IPS DF 6.9 (cell line): ENCODE results near the gene GPR146.
A peak's percentile ranks its signal among the peaks of the same experiment; 100 is the strongest.

Source experiments
- DNase-seq: peaks from one replicate; pipeline ENCODE4 v3.0.0-alpha.2; 2013; ENCODE audit warnings: low read depth, low spot score
- H3K27ac ChIP-seq: one replicate; pipeline ENCODE4 v1.5.1; 2013; ENCODE audit warnings: low read length, control low read depth
- H3K27me3 ChIP-seq: 2 replicates; pipeline ENCODE4 v1.6.1; 2013; ENCODE audit warnings: mild to moderate bottlenecking, low read length; ENCODE audit not compliant: control insufficient read depth, insufficient read depth
- H3K36me3 ChIP-seq: 2 replicates; pipeline ENCODE4 v1.6.1; 2013; ENCODE audit warnings: low read length; ENCODE audit not compliant: control insufficient read depth, insufficient read depth
- H3K4me1 ChIP-seq: 2 replicates; pipeline ENCODE4 v1.6.1; 2013; ENCODE audit warnings: low read length; ENCODE audit not compliant: control insufficient read depth, insufficient read depth
- H3K4me3 ChIP-seq: 2 replicates; pipeline ENCODE4 v1.5.1; 2013; ENCODE audit warnings: mild to moderate bottlenecking, low read length
- H3K9me3 ChIP-seq: 2 replicates; pipeline ENCODE4 v1.6.1; 2013; ENCODE audit warnings: low read length, inconsistent platforms; ENCODE audit not compliant: control insufficient read depth, insufficient read depth
- WGBS: extraction: QIAGEN DNeasy Blood & Tissue Kit; methylation state at CpG from one replicate; pipeline ENCODE4 v1.1.7; 2013; ENCODE audit warnings: mixed read lengths, missing lambda C conversion rate; ENCODE audit not compliant: insufficient read length, insufficient coverage; 5-methylcytosine and 5-hydroxymethylcytosine counted together

Gene GPR146

GRCh38 chr7:1055491-1055955 is 11.2 kb downstream of the GPR146 start:
- no peaks in the 10 kb centered on the region for H3K27me3 ChIP-seq
- peaks cover 5% of the 10 kb centered on the region; the same call in 1 of the 2 replicates for H3K36me3 ChIP-seq
- no peak overlapping the region for H3K4me3 ChIP-seq
- no peak overlapping the region for H3K27ac ChIP-seq
- no CpG with 5 or more reads among the region's 15 CpGs for WGBS
- H3K4me1 ChIP-seq: peaks cover 13% of the 10 kb centered on the region
- no peak for DNase-seq
- no peaks in the 10 kb centered on the region for H3K9me3 ChIP-seq

- no peaks in the 10 kb centered on the region for H3K9me3 ChIP-seq
- WGBS: no CpG with 5 or more reads among the region's 36 CpGs
- peaks cover 5% of the 10 kb centered on the region; the same call in 1 of the 2 replicates for H3K36me3 ChIP-seq
- peaks cover 16% of the 10 kb centered on the region for H3K4me1 ChIP-seq
- no peak overlapping the region for H3K4me3 ChIP-seq
- H3K27me3 ChIP-seq: no peaks in the 10 kb centered on the region
- DNase-seq: no peak
- H3K27ac ChIP-seq: no peak overlapping the region
These were observed 11.8 kb downstream of the GPR146 start for GRCh38 chr7:1055956-1056784.

DNA sequence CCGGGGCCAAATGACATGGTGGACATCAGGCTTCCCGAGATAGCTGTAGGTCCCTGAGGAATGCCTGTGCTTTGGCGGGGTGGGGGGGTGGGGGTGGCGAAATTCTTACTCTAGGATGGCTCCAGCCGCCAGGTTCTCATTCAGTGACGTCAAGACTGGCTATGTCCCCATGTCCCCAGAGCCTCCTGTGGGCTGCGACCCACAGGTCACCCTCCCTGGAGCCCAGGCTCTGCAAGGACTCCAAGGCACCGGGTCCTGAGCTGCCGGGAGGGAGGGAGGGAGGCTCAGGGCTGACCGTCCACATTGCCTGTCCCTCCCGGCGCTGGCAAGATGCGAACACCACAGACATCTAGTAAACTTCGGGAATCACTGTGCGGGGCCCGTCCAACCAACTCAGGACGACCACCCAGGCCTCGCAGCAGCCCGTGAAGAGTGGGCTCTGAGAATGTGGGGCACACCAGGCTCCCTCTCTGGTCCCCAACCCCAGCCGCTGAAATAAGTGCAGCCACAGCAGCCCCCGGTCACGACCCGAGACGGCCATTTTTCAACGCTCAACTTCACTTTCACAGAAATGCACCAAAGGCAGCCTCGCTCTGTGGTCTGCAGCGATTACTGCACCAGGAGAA is 12.6 kb downstream of the GPR146 start:
- H3K4me1 ChIP-seq: peaks cover 16% of the 10 kb centered on the region

GRCh38 chr7:1057416-1058291 is 13.3 kb downstream of the GPR146 start:
- H3K4me1 ChIP-seq: peaks cover 11% of the 10 kb centered on the region

More for the DNA sequence above, 12.6 kb downstream of the GPR146 start:
- Histone ChIP-seq H3K36me3 (peaks cover 5% of the 10 kb centered on the region; the same call in 1 of the 2 replicates), H3K27me3 (no peaks in the 10 kb centered on the region), H3K27ac (no peak overlapping the region), H3K4me3 (no peak overlapping the region), H3K9me3 (no peaks in the 10 kb centered on the region)
- no CpG with 5 or more reads among the region's 27 CpGs for WGBS
- no peak for DNase-seq

DNA sequence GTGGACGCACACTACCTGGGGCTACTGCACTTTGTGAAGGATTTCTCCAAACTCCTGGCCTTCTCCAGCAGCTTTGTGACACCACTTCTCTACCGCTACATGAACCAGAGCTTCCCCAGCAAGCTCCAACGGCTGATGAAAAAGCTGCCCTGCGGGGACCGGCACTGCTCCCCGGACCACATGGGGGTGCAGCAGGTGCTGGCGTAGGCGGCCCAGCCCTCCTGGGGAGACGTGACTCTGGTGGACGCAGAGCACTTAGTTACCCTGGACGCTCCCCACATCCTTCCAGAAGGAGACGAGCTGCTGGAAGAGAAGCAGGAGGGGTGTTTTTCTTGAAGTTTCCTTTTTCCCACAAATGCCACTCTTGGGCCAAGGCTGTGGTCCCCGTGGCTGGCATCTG is 14.0 kb downstream of the GPR146 start:
- Histone ChIP-seq H3K9me3 (no peaks in the 10 kb centered on the region), H3K4me1 (peaks cover 10% of the 10 kb centered on the region), H3K27ac (no peak overlapping the region), H3K27me3 (no peaks in the 10 kb centered on the region), H3K36me3 (peaks cover 5% of the 10 kb centered on the region; the same call in 1 of the 2 replicates), H3K4me3 (no peak overlapping the region)
- no peak for DNase-seq
- no CpG with 5 or more reads among the region's 13 CpGs for WGBS

More at GRCh38 chr7:1057416-1058291, 13.3 kb downstream of the GPR146 start:
- Histone ChIP-seq H3K4me3 (no peak overlapping the region), H3K27me3 (no peaks in the 10 kb centered on the region), H3K27ac (no peak overlapping the region), H3K36me3 (peaks cover 5% of the 10 kb centered on the region; the same call in 1 of the 2 replicates), H3K9me3 (no peaks in the 10 kb centered on the region)
- WGBS: no CpG with 5 or more reads among the region's 62 CpGs
- DNase-seq: no peak

DNA sequence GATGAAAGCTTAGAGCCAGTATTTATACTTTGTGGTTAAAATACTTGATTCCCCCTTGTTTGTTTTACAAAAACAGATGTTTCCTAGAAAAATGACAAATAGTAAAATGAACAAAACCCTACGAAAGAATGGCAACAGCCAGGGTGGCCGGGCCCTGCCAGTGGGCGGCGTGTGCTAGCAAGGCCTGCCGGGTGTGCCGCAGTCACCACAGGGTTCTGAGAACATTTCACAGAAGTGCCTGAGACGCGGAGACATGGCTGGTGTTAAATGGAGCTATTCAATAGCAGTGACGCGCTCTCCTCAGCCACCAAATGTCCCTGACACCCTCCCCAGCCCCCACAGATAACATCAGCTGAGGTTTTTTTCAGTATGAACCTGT is 14.5 kb downstream of the GPR146 start:
- Histone ChIP-seq H3K4me3 (no peak overlapping the region), H3K27ac (no peak overlapping the region)

DNA sequence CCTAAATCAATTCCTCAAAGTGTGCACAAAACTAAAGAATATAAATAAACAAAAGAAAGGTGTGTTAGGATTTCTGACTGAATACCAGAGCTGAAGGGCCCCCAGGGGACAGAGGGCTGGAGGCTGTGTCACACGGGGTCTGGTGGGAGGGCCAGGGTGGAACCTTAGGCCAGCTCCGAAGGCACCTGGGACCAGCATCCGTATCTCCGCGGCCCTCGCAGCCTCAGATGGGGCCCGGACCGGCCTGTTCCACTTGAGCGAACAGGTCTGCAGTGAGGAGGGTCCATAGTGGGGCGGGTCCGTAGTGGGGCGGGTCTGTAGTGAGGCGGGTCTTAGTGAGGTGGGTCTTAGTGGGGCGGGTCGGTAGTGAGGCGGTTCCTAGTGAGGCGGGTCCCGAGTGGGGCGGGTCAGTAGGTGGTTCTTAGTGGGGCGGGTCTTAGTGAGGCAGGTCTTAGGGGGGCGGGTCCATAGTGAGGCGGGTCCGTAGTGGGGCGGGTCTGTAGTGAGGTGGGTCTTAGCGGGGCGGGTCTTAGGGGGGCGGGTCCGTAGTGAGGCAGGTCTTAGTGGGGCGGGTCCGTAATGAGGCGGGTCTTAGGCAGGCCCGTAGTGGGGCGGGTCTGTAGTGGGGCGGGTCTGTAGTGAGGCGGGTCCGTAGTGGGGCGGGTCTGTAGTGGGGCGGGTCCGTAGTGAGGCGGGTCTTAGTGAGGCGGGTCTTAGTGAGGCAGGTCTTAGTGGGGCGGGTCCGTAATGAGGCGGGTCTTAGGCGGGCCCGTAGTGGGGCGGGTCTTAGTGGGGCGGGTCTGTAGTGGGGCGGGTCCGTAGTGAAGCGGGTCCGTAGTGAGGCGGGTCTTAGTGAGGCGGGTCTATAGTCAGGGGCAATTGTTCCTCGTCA is 15.1 kb downstream of the GPR146 start:
- no peaks in the 10 kb centered on the region for H3K27me3 ChIP-seq
- no CpG with 5 or more reads among the region's 55 CpGs for WGBS
- peak; percentile 71 for DNase-seq
- peaks cover 5% of the 10 kb centered on the region; the same call in 1 of the 2 replicates for H3K36me3 ChIP-seq
- no peaks in the 10 kb centered on the region for H3K9me3 ChIP-seq
- H3K27ac ChIP-seq: no peak overlapping the region
- H3K4me1 ChIP-seq: peaks cover 6% of the 10 kb centered on the region
- no peak overlapping the region for H3K4me3 ChIP-seq

More for the DNA sequence above, 14.5 kb downstream of the GPR146 start:
- Histone ChIP-seq H3K36me3 (peaks cover 5% of the 10 kb centered on the region; the same call in 1 of the 2 replicates), H3K9me3 (no peaks in the 10 kb centered on the region), H3K27me3 (no peaks in the 10 kb centered on the region), H3K4me1 (peaks cover 9% of the 10 kb centered on the region)
- no CpG with 5 or more reads among the region's 10 CpGs for WGBS
- no peak for DNase-seq

- Histone ChIP-seq H3K9me3 (no peaks in the 10 kb centered on the region), H3K27me3 (no peaks in the 10 kb centered on the region), H3K4me1 (peaks cover 8% of the 10 kb centered on the region), H3K27ac (no peak overlapping the region), H3K4me3 (peak overlapping the region; percentile 3; the same call in 1 of the 2 replicates), H3K36me3 (peaks cover 5% of the 10 kb centered on the region; the same call in 1 of the 2 replicates)
- WGBS: no CpG with 5 or more reads among the region's 35 CpGs
- DNase-seq: no peak
These were observed 16.1 kb downstream of the GPR146 start for GRCh38 chr7:1060315-1061072.

DNA sequence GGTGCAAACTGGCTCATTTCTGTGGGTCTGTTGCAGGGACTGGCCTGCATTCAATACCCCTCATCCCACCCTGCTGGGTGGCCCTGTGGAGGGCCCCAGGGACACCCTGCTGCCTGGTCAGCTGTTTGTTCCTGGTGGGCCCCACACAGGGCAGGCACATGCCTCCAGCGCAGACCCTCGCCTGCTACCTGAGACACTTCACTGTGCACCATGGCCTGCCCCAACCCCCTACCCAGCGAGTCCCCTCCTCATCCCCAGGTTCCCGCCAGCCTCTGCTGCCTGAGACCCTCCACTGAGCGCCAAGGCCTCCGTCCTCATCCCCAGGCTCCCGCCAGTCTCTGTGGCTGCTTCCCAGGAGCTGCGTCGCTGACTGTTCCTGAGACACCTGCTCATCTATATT is 16.8 kb downstream of the GPR146 start:
- DNase-seq: no peak
- no CpG with 5 or more reads among the region's 9 CpGs for WGBS
- H3K4me1 ChIP-seq: peaks cover 9% of the 10 kb centered on the region
- H3K4me3 ChIP-seq: no peak overlapping the region
- no peaks in the 10 kb centered on the region for H3K27me3 ChIP-seq
- no peaks in the 10 kb centered on the region for H3K9me3 ChIP-seq
- no peak overlapping the region for H3K27ac ChIP-seq
- H3K36me3 ChIP-seq: peaks cover 5% of the 10 kb centered on the region; the same call in 1 of the 2 replicates
